WTC11 (cell line): Measurements from ENCODE around the gene MBLAC2. TPM values are rescaled to one million over a fixed set of nuclear protein-coding genes. Genes with fewer than 3 reads are reported as not detected.
A peak's percentile ranks its signal among the peaks of the same experiment; 100 is the strongest.

Experiments
- ATAC-seq: fragments of 200-7000 bp; cut with Tn5 transposase; 2 replicates; pipeline ENCODE4 v1.10.0; 2021; ENCODE audit warnings: mild to moderate bottlenecking, moderate library complexity
- CTCF ChIA-PET: fragments of 300-600 bp; sonication (Branson Sonifier 250); formaldehyde crosslinking; loops from one replicate; lab custom pipeline; 2021; ENCODE audit warnings: antibody characterized with exemption; lab: Charles Lee
- POLR2A ChIA-PET: fragments of 350-600 bp; sonication (Branson Sonifier 250); formaldehyde crosslinking; loops from one replicate; lab custom pipeline; 2021; ENCODE audit warnings: antibody characterized with exemption; lab: Charles Lee
- DNase-seq: peaks from one replicate; pipeline ENCODE4 v3.0.0; 2021; ENCODE audit warnings: low spot score
- H3K27ac Mint-ChIP-seq: 2 replicates; pipeline ENCODE4 v1.8.0; 2021; ENCODE audit warnings: mixed read lengths
- H3K27me3 Mint-ChIP-seq: 2 replicates; pipeline ENCODE4 v1.8.0; 2021; ENCODE audit warnings: low read depth, mild to moderate bottlenecking, moderate library complexity, mixed read lengths
- H3K36me3 Mint-ChIP-seq: 2 replicates; pipeline ENCODE4 v1.8.0; 2021; ENCODE audit warnings: mixed read lengths
- H3K4me1 Mint-ChIP-seq: 2 replicates; pipeline ENCODE4 v1.8.0; 2022; ENCODE audit warnings: mixed read lengths
- H3K4me3 Mint-ChIP-seq: 2 replicates; pipeline ENCODE4 v1.8.0; 2021; ENCODE audit warnings: mild to moderate bottlenecking, moderate library complexity, mixed read lengths
- H3K9me3 Mint-ChIP-seq: 2 replicates; pipeline ENCODE4 v1.8.0; 2021; ENCODE audit warnings: mixed read lengths
- CBFB ChIP-seq: sonication (generic); formaldehyde crosslinking; IDR thresholded peaks from 2 replicates; pipeline ENCODE4 v1.8.1; 2022; ENCODE audit warnings: mild to moderate bottlenecking, low read depth, missing genetic modification reagents
- CTCF ChIP-seq: fragments of 200-600 bp; IDR thresholded peaks from 2 replicates; pipeline ENCODE4 v1.8.0; 2022; ENCODE audit warnings: antibody characterized with exemption
- E2F1 ChIP-seq: sonication (generic); formaldehyde crosslinking; IDR thresholded peaks from 2 replicates; pipeline ENCODE4 v1.8.0; 2022; ENCODE audit warnings: mild to moderate bottlenecking, missing genetic modification reagents
- E2F4 ChIP-seq: sonication (generic); formaldehyde crosslinking; IDR thresholded peaks from 2 replicates; pipeline ENCODE4 v1.8.1; 2022; ENCODE audit warnings: low read depth, mild to moderate bottlenecking, moderate library complexity, missing genetic modification reagents, borderline replicate concordance
- E2F5 ChIP-seq: sonication (generic); formaldehyde crosslinking; IDR thresholded peaks from 2 replicates; pipeline ENCODE4 v1.8.1; 2022; ENCODE audit warnings: mild to moderate bottlenecking, moderate library complexity, missing genetic modification reagents
- ETV6 ChIP-seq: sonication (generic); formaldehyde crosslinking; IDR thresholded peaks from 2 replicates; pipeline ENCODE4 v1.8.1; 2022; ENCODE audit warnings: mild to moderate bottlenecking, missing genetic modification reagents
- GRHL2 ChIP-seq: fragments of 250-450 bp; sonication (Bioruptor Pico); IDR thresholded peaks from 2 replicates; pipeline ENCODE4 v1.8.0; 2022; ENCODE audit warnings: mild to moderate bottlenecking, moderate library complexity; ENCODE audit not compliant: insufficient replicate concordance, severe bottlenecking
- KAT7 ChIP-seq: sonication (generic); formaldehyde crosslinking; IDR thresholded peaks from 2 replicates; pipeline ENCODE4 v1.8.1; 2023; ENCODE audit warnings: missing genetic modification reagents, mild to moderate bottlenecking, borderline replicate concordance
- MYBL2 ChIP-seq: sonication (generic); formaldehyde crosslinking; IDR thresholded peaks from 2 replicates; pipeline ENCODE4 v1.8.1; 2023; ENCODE audit warnings: mild to moderate bottlenecking, moderate library complexity, missing genetic modification reagents
- NR1H2 ChIP-seq: sonication (generic); formaldehyde crosslinking; IDR thresholded peaks from 2 replicates; pipeline ENCODE4 v1.9.0; 2021; ENCODE audit warnings: mild to moderate bottlenecking, moderate library complexity, missing genetic modification reagents
- PREB ChIP-seq: sonication (generic); formaldehyde crosslinking; IDR thresholded peaks from 2 replicates; pipeline ENCODE4 v1.8.1; 2022; ENCODE audit warnings: mild to moderate bottlenecking, missing genetic modification reagents, moderate library complexity, borderline replicate concordance
- TCF7 ChIP-seq: sonication (generic); formaldehyde crosslinking; IDR thresholded peaks from 2 replicates; pipeline ENCODE4 v1.8.0; 2022; ENCODE audit warnings: mild to moderate bottlenecking, low read depth, missing genetic modification reagents, moderate library complexity
- TEAD1 ChIP-seq: sonication (generic); formaldehyde crosslinking; IDR thresholded peaks from 2 replicates; pipeline ENCODE4 v1.8.0; 2022; ENCODE audit warnings: mild to moderate bottlenecking, missing genetic modification reagents
- ZBTB21 ChIP-seq: sonication (generic); formaldehyde crosslinking; IDR thresholded peaks from 2 replicates; pipeline ENCODE4 v1.8.1; 2023; ENCODE audit warnings: mild to moderate bottlenecking, missing genetic modification reagents, borderline replicate concordance
- ZNF416 ChIP-seq: fragments of 250-450 bp; sonication (Bioruptor Pico); IDR thresholded peaks from 2 replicates; pipeline ENCODE4 v1.9.0; 2021; ENCODE audit warnings: mild to moderate bottlenecking, inconsistent platforms
- ZNF423 ChIP-seq: fragments of 250-450 bp; sonication (Bioruptor Pico); IDR thresholded peaks from 2 replicates; pipeline ENCODE4 v2.1.2; 2022; ENCODE audit warnings: mild to moderate bottlenecking, moderate library complexity
- ZNF671 ChIP-seq: fragments of 250-450 bp; sonication (Bioruptor Pico); IDR thresholded peaks from 2 replicates; pipeline ENCODE4 v1.8.0; 2021; ENCODE audit warnings: mild to moderate bottlenecking
- total RNA-seq: library from RNA; stranded (reverse); gene quantifications from 3 replicates; pipeline ENCODE4 v1.2.3, GENCODE V29; 2021
- TF ChIP-seq, protein P1 (sequence below): sonication (generic); formaldehyde crosslinking; IDR thresholded peaks from 2 replicates; pipeline ENCODE4 v1.8.0; 2023; ENCODE audit warnings: missing genetic modification reagents
- TF ChIP-seq, protein P2 (sequence below): sonication (generic); formaldehyde crosslinking; conservative IDR thresholded peaks from 2 replicates; pipeline ENCODE4 v1.8.1; 2022; ENCODE audit warnings: mild to moderate bottlenecking, missing genetic modification reagents

The MBLAC2 gene
- total RNA-seq, 1 experiment from 2014 or later, result 5.9 TPM

DNA sequence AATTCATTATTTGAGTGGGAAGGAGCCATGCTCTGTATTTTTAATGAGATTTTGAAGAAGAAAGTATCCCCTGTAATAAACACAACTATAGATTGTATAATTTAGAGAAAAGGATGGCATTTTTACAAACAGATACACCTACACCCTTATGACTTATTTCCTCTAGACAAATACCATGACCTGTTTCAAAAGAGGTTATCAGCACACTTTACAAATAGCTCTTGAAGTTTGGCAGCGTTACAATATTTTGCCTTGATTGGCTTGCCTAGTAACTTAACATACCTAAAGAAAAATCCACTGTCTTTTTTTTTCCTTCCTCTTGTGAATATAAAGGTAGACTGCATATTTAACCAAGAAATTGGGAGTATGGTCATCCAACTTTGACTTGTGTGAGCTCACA lies 36.5 kb downstream of the MBLAC2 start:
- no peak for DNase-seq
- H3K4me1 Mint-ChIP-seq, result peaks cover 8% of the 10 kb centered on the region
- no peak for ATAC-seq
- no peak for TF ChIP-seq NR1H2 (CRISPR knock-in tag)
- TF ChIP-seq TEAD1 (CRISPR knock-in tag), result no peak
- no peak for TF ChIP-seq ZNF423 (CRISPR knock-in tag)
- no peak for TF ChIP-seq ZBTB21
- no peak for TF ChIP-seq PREB (CRISPR knock-in tag)
- H3K4me3 Mint-ChIP-seq, result no peak overlapping the region
- no peaks in the 10 kb centered on the region for H3K36me3 Mint-ChIP-seq
- CTCF ChIA-PET, result interaction anchor here (2.0 to 2.4 kb wide), 2 partner anchors 39 to 345 kb away, joined by 6 to 12 read pairs; no protein-coding TSS in a partner anchor
- POLR2A ChIA-PET, result no interaction called here
- H3K27ac Mint-ChIP-seq, result no peak overlapping the region
- H3K27me3 Mint-ChIP-seq, result no peaks in the 10 kb centered on the region
- no peaks in the 10 kb centered on the region for H3K9me3 Mint-ChIP-seq

DNA sequence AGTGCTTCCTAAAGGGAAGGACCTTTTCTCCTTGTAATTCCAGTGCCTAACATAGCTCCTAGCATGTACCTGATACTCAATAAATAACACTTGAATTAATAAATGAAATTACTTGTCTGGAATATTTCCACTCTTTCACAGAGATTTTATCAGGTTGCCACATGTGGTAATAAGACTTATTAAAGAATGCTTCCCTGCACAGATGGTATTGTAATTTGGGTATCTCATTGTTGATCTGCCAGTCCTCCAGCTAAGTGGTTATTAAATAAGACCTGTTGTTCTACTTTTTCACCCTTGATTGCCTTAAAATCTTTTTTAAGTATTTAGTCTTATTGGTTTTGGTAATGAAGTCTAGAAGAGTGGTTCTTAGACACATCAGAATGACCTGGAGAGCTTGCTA lies 36.9 kb downstream of the MBLAC2 start:
- ATAC-seq, result no peak
- H3K27ac Mint-ChIP-seq, result no peak overlapping the region
- H3K27me3 Mint-ChIP-seq, result no peaks in the 10 kb centered on the region
- no peak overlapping the region for H3K4me3 Mint-ChIP-seq
- no peaks in the 10 kb centered on the region for H3K9me3 Mint-ChIP-seq
- ChIA-PET POLR2A (no interaction called here), CTCF (interaction anchor here (2.4 kb wide), 1 partner anchor 346 kb away, joined by 12 read pairs; no protein-coding TSS in a partner anchor)
- no peak for DNase-seq
- H3K4me1 Mint-ChIP-seq, result peaks cover 8% of the 10 kb centered on the region
- H3K36me3 Mint-ChIP-seq, result no peaks in the 10 kb centered on the region
- no peak for TF ChIP-seq E2F5 (CRISPR knock-in tag)
- no peak for TF ChIP-seq E2F4 (CRISPR knock-in tag)
- no peak for TF ChIP-seq KAT7 (CRISPR knock-in tag)
- TF ChIP-seq TCF7 (CRISPR knock-in tag), result no peak
- TF ChIP-seq ETV6 (CRISPR knock-in tag), result no peak
- TF ChIP-seq, protein P1, sequence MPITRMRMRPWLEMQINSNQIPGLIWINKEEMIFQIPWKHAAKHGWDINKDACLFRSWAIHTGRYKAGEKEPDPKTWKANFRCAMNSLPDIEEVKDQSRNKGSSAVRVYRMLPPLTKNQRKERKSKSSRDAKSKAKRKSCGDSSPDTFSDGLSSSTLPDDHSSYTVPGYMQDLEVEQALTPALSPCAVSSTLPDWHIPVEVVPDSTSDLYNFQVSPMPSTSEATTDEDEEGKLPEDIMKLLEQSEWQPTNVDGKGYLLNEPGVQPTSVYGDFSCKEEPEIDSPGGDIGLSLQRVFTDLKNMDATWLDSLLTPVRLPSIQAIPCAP (CRISPR knock-in tag), result no peak
- TF ChIP-seq CBFB (CRISPR knock-in tag), result no peak
- TF ChIP-seq, protein P2, sequence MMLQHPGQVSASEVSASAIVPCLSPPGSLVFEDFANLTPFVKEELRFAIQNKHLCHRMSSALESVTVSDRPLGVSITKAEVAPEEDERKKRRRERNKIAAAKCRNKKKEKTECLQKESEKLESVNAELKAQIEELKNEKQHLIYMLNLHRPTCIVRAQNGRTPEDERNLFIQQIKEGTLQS (CRISPR knock-in tag), result no peak
- TF ChIP-seq GRHL2, result no peak
- TF ChIP-seq ZNF671 (CRISPR knock-in tag), result no peak
- TF ChIP-seq MYBL2 (CRISPR knock-in tag), result no peak
- TF ChIP-seq ZNF416 (CRISPR knock-in tag), result no peak

GRCh38 chr5:90434116-90434714 lies 40.4 kb downstream of the MBLAC2 start:
- no peaks in the 10 kb centered on the region for H3K9me3 Mint-ChIP-seq
- H3K27ac Mint-ChIP-seq, result no peak overlapping the region
- H3K4me1 Mint-ChIP-seq, result no peaks in the 10 kb centered on the region
- H3K36me3 Mint-ChIP-seq, result no peaks in the 10 kb centered on the region
- H3K4me3 Mint-ChIP-seq, result no peak overlapping the region
- CTCF ChIA-PET, result interaction anchor here (0.7 to 1.7 kb wide), 4 partner anchors 12 to 46 kb away, joined by 3 to 7 read pairs (median 3); partner anchors contain the start of gene CETN3
- no peaks in the 10 kb centered on the region for H3K27me3 Mint-ChIP-seq
- DNase-seq, result peak; percentile 77
- peak; percentile 97 for ATAC-seq
- TF ChIP-seq CTCF, result peak; percentile 53; the same call in 1 of the 2 replicates
- TF ChIP-seq, protein P1 (CRISPR knock-in tag), result no peak
- TF ChIP-seq E2F5 (CRISPR knock-in tag), result no peak
- no peak for TF ChIP-seq GRHL2
- no peak for TF ChIP-seq E2F1
- POLR2A ChIA-PET, result no interaction called here
